MCF 10A (cell line): ENCODE data around the gene AUTS2. TPM values are rescaled to one million over a fixed set of nuclear protein-coding genes. Genes with fewer than 3 reads are reported as not detected.

Experiments used
- BruUV-seq: library from RNA; stranded (reverse); fragments of 400-500 nt; replicated peaks from 2 replicates; lab custom pipeline; 2021; lab: Mats Ljungman, UMichigan
- CTCF ChIA-PET: fragments of 300-600 bp; sonication (Branson Sonifier 250); formaldehyde crosslinking; extraction: SDS; loops from one replicate; lab custom pipeline; 2021; ENCODE audit warnings: antibody characterized with exemption, inconsistent platforms; lab: Yijun Ruan, JAX
- POLR2A ChIA-PET: fragments of 300-600, 350-650 bp; sonication (Branson Sonifier 250); formaldehyde crosslinking; extraction: SDS; loops from one replicate; lab custom pipeline; 2020; ENCODE audit warnings: antibody characterized with exemption, inconsistent platforms; lab: Yijun Ruan, JAX
- DNase-seq: peaks from one replicate; pipeline ENCODE4 v3.0.0-alpha.2; 2018; ENCODE audit not compliant: unreplicated experiment
- H3K27ac Mint-ChIP-seq: one replicate; pipeline ENCODE4 v1.8.0; 2022; ENCODE audit warnings: mild to moderate bottlenecking, low read depth, mixed read lengths; ENCODE audit not compliant: unreplicated experiment
- H3K27me3 Mint-ChIP-seq: one replicate; pipeline ENCODE4 v1.8.0; 2022; ENCODE audit warnings: mixed read lengths; ENCODE audit not compliant: insufficient read depth, unreplicated experiment
- H3K36me3 Mint-ChIP-seq: one replicate; pipeline ENCODE4 v1.8.0; 2022; ENCODE audit warnings: mild to moderate bottlenecking, moderate library complexity, mixed read lengths; ENCODE audit not compliant: insufficient read depth, unreplicated experiment
- H3K4me1 Mint-ChIP-seq: one replicate; pipeline ENCODE4 v1.8.0; 2022; ENCODE audit warnings: mixed read lengths; ENCODE audit not compliant: insufficient read depth, unreplicated experiment
- H3K4me3 Mint-ChIP-seq: one replicate; pipeline ENCODE4 v1.8.0; 2022; ENCODE audit warnings: mild to moderate bottlenecking, moderate library complexity, mixed read lengths; ENCODE audit not compliant: unreplicated experiment
- H3K9me3 Mint-ChIP-seq: one replicate; pipeline ENCODE4 v1.8.0; 2022; ENCODE audit warnings: mixed read lengths; ENCODE audit not compliant: unreplicated experiment
- CTCF ChIP-seq: fragments of 200-600 bp; IDR thresholded peaks from one replicate; pipeline ENCODE4 v1.8.0; 2022; ENCODE audit warnings: antibody characterized with exemption, mild to moderate bottlenecking; ENCODE audit not compliant: unreplicated experiment
- intact Hi-C: fragments of 100-400 bp; cut with micrococcal nuclease; formaldehyde crosslinking; loops from 2 replicates; pipeline ENCODE4 v1.14.1; 2022
- total RNA-seq: library from RNA; stranded (reverse); gene quantifications from 2 replicates; pipeline ENCODE4 v1.2.3, GENCODE V29; 2022

Gene AUTS2
- total RNA-seq, 1 experiment from 2014 or later: 1.3 TPM

- Mint-ChIP-seq H3K27ac (no peak overlapping the region), H3K27me3 (no peaks in the 10 kb centered on the region), H3K4me1 (no peaks in the 10 kb centered on the region), H3K9me3 (peaks cover 44% of the 10 kb centered on the region), H3K4me3 (no peak overlapping the region), H3K36me3 (no peaks in the 10 kb centered on the region)
- ChIA-PET POLR2A (no interaction called here), CTCF (no interaction called here)
- intact Hi-C loops: no loop called here
- no TSS peak for BruUV-seq
- DNase-seq: no peak
- TF ChIP-seq CTCF: no peak
Measured at GRCh38 chr7:70506434-70506833, 908.2 kb downstream of the AUTS2 start.

- DNase-seq: no peak
- Mint-ChIP-seq H3K36me3 (no peaks in the 10 kb centered on the region), H3K4me1 (no peaks in the 10 kb centered on the region), H3K27ac (no peak overlapping the region), H3K27me3 (no peaks in the 10 kb centered on the region), H3K9me3 (peaks cover 23% of the 10 kb centered on the region), H3K4me3 (no peak overlapping the region)
- intact Hi-C loops: no loop called here
- ChIA-PET POLR2A (no interaction called here), CTCF (no interaction called here)
- no peak for TF ChIP-seq CTCF
- BruUV-seq: no TSS peak
Measured at GRCh38 chr7:70512144-70512543, 913.9 kb downstream of the AUTS2 start.

- CTCF ChIA-PET: interaction anchor here (0.6 kb wide), 1 partner anchor 8 kb away, joined by 5 read pairs; no protein-coding TSS in a partner anchor
- H3K4me1 Mint-ChIP-seq: no peaks in the 10 kb centered on the region
- no peak for DNase-seq
- no peak overlapping the region for H3K27ac Mint-ChIP-seq
- intact Hi-C loops: no loop called here
- TF ChIP-seq CTCF: no peak
- no peaks in the 10 kb centered on the region for H3K36me3 Mint-ChIP-seq
- H3K27me3 Mint-ChIP-seq: no peaks in the 10 kb centered on the region
- POLR2A ChIA-PET: no interaction called here
- H3K9me3 Mint-ChIP-seq: peaks cover 23% of the 10 kb centered on the region
- no TSS peak for BruUV-seq
- no peak overlapping the region for H3K4me3 Mint-ChIP-seq
Measured at GRCh38 chr7:70512761-70513160, 914.5 kb downstream of the AUTS2 start.

- DNase-seq: no peak
- H3K4me1 Mint-ChIP-seq: no peaks in the 10 kb centered on the region
- BruUV-seq: no TSS peak
- ChIA-PET CTCF (no interaction called here), POLR2A (no interaction called here)
- no peaks in the 10 kb centered on the region for H3K27me3 Mint-ChIP-seq
- peaks cover 27% of the 10 kb centered on the region for H3K9me3 Mint-ChIP-seq
- H3K27ac Mint-ChIP-seq: no peak overlapping the region
- no peak overlapping the region for H3K4me3 Mint-ChIP-seq
- intact Hi-C loops: no loop called here
- TF ChIP-seq CTCF: no peak
- H3K36me3 Mint-ChIP-seq: no peaks in the 10 kb centered on the region
Measured at GRCh38 chr7:70520611-70521010, 922.3 kb downstream of the AUTS2 start.
